ENCODE data around the gene FOXP1.

GRCh38 chr3:71051259-71051595, 532.3 kb downstream of the FOXP1 start:
- TF ChIP-seq CTCF (IDR thresholded peaks at IDR 0.05) (no peak), EP300 (IDR thresholded peaks at IDR 0.05) (no peak), POLR2A (IDR thresholded peaks at IDR 0.05) (no peak)
